ENCODE results near the gene TRIM34.
"Not testable (repeated sequence)": the region's sequence is repeated elsewhere in the genome, so short reads cannot be mapped to it uniquely, and the experiment has no call there.

TRIM34 gene

DNA sequence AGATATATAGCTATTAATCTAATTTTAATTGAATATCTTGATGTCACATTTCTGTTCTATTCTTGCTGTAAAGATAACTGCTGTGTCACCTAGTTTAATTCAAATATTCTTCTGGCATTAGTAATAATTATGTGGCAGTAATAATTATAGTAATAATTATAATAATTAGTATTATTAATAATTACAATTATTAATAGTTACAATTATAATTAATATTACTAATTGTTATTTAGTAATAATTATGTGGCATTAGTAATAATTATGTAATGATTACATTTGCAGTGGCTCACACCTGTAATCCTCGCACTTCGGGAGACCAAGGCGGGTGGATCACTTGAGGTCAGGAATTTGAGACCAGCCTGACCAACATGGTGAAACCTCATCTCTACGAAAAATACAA, 61.6 kb downstream of the TRIM34 start:
- DNase-seq, result no peak

- DNase-seq, result no peak
Measured at GRCh38 chr11:5688482-5688881, 63.7 kb downstream of the TRIM34 start.

GRCh38 chr11:5689551-5689983, 64.8 kb downstream of the TRIM34 start, which contains the start of gene TRIM22:
TSS of gene TRIM22 (plus strand) at chr11:5689790. CDS start at chr11:5696233, 6,443 bp downstream.
- no peak for DNase-seq

DNA sequence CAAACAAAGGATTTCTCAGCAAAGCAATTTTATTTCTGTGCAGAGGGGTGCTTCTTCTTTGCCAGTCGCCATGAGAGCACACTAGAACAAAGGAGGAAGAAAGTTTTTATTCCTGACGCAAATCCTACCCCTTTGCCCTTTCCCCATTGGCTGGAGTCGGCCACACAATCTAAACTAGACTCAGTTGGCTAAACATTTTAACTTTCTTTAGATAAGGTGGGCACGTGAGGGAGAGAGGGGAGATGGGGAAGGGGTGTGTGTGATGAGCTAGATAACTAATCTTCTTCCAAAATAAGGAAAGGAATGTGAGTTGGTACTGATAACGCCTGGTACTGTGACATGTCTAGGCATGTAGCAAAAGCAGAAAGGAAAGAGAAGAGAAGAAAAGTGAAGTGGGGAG, 65.4 kb downstream of the TRIM34 start:
- no peak for DNase-seq

- DNase-seq, result no peak
Measured at GRCh38 chr11:5690736-5691135, 65.9 kb downstream of the TRIM34 start.

- DNase-seq, result not testable (repeated sequence)
Measured at GRCh38 chr11:5691238-5691963, 66.6 kb downstream of the TRIM34 start.

DNA sequence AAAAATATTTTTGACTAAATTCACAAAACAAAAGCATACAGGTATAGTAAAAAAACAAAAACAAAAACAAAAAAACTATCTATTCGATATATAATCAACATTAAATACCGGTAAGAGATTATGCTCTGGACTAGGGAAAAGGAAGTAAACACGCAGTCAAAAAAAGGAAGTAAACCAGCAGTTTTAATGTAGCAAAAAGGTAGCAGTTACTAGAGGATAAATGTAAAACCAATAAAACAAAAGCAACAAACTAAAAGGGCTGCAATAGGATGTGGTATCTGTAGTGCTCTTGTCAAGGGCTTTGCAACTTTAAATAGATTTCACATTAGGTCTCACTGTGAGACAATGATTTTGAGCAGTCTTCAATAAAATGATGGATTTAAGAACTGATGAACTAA, 67.2 kb downstream of the TRIM34 start:
- DNase-seq, result no peak

Data from NCI-H226 (cell line).